Measurements from ENCODE around the gene CFAP57. TPM values are rescaled to one million over a fixed set of nuclear protein-coding genes. Genes with fewer than 3 reads are reported as not detected.

CFAP57 gene
- total RNA-seq, 4 donors from 2014 or later = 0.40 to 5.6 (median 1.8) TPM

DNA sequence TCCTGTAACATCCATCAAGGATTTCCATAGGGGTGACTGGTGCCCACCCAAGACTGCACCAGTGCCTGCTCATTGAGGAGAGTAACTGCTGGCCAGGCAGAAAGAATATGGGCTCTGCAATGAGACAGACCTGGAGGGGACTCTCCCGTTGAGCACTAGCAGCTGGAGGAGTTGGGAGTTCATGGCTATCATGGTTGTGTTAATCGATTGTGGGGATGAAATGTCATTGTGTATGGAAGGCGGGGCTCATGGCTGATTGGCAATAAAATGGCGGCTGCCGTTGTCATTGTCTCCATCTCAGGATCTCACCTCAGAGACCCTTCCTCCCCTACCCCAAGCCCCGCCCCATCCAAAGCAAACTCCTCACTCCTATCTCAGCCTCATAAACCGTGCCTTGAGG, 101.6 kb downstream of the CFAP57 start:
- Histone ChIP-seq H3K4me1 (no peaks in the 10 kb centered on the region), H3K9me3 (no peaks in the 10 kb centered on the region), H3K27ac (no peak overlapping the region), H3K36me3 (no peaks in the 10 kb centered on the region), H3K27me3 (no peaks in the 10 kb centered on the region), H3K4me3 (no peak overlapping the region)
- intact Hi-C loops (cut with DNase I; ENCODE audit: low total_unique reads) = no loop called here
- no peak for TF ChIP-seq POLR2A (IDR thresholded peaks at IDR 0.05)
- TF ChIP-seq, protein P1, sequence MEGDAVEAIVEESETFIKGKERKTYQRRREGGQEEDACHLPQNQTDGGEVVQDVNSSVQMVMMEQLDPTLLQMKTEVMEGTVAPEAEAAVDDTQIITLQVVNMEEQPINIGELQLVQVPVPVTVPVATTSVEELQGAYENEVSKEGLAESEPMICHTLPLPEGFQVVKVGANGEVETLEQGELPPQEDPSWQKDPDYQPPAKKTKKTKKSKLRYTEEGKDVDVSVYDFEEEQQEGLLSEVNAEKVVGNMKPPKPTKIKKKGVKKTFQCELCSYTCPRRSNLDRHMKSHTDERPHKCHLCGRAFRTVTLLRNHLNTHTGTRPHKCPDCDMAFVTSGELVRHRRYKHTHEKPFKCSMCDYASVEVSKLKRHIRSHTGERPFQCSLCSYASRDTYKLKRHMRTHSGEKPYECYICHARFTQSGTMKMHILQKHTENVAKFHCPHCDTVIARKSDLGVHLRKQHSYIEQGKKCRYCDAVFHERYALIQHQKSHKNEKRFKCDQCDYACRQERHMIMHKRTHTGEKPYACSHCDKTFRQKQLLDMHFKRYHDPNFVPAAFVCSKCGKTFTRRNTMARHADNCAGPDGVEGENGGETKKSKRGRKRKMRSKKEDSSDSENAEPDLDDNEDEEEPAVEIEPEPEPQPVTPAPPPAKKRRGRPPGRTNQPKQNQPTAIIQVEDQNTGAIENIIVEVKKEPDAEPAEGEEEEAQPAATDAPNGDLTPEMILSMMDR (IDR thresholded peaks at IDR 0.05) = no peak
- no peak for DNase-seq

DNA sequence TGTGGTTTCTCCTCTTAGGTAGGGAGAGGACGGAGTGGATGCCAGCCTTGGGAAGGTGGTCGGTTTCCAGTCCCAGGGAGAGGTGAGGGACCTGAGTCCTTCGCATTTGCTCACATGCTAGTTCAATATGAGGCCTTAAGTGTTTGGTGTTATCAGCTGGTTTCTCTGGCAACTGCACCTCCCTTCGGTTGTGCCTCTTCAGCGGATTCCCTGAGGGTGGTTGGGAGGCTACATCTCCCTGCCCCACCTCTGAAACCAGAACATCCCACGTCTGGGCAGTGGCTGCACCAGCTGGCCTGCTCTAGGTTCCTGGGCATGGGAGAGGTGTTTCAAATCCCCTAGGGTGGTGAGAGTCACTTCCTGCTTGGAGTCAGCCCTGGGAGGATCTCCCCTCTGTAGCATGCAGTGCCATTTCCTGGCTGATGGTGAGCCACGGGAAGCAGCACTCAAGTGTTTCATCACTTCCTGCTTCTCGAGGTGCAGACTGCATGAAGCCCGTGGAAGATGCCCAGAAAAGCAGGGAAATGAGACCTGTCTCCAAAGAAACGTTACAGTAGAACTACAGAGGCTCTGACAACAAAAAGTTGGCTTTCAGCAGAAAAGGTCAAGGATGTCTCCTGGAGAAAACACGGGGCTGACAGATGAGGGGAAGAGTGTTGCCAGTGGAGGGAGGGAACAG, 102.1 kb downstream of the CFAP57 start:
- peak in 1 of 2 donors; percentile 22 for DNase-seq
- TF ChIP-seq, protein P1 (IDR thresholded peaks at IDR 0.05) = no peak
- TF ChIP-seq POLR2A (IDR thresholded peaks at IDR 0.05) = no peak
- intact Hi-C loops (cut with DNase I; ENCODE audit: low total_unique reads) = no loop called here
- no peak overlapping the region for H3K27ac ChIP-seq
- no peak overlapping the region for H3K4me3 ChIP-seq
- no peaks in the 10 kb centered on the region for H3K36me3 ChIP-seq
- no peaks in the 10 kb centered on the region for H3K27me3 ChIP-seq
- no peaks in the 10 kb centered on the region for H3K9me3 ChIP-seq
- H3K4me1 ChIP-seq = no peaks in the 10 kb centered on the region

DNA sequence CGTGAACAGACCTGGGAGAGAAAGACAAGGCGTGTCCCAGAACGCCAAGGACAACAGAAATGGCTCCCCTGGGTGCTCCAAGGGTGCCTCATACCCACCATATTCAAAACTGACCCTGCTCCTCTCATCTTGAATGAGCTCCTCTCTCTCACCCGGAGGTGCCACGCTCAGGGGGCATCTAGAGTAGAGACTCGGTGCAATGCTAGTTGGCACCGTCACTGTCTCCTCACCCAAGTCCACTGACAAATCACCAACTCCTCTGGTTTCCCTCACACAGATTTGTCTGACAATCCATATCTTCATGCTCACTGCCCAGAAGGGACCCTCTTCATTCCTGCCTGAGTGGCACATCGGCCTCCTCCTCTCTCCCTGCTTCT, 102.7 kb downstream of the CFAP57 start:
- Histone ChIP-seq H3K4me3 (no peak overlapping the region), H3K36me3 (no peaks in the 10 kb centered on the region), H3K4me1 (no peaks in the 10 kb centered on the region), H3K9me3 (no peaks in the 10 kb centered on the region), H3K27ac (no peak overlapping the region), H3K27me3 (no peaks in the 10 kb centered on the region)
- intact Hi-C loops (cut with DNase I; ENCODE audit: low total_unique reads) = no loop called here
- no peak for DNase-seq
- TF ChIP-seq, protein P1 (IDR thresholded peaks at IDR 0.05) = no peak
- no peak for TF ChIP-seq POLR2A (IDR thresholded peaks at IDR 0.05)

DNA sequence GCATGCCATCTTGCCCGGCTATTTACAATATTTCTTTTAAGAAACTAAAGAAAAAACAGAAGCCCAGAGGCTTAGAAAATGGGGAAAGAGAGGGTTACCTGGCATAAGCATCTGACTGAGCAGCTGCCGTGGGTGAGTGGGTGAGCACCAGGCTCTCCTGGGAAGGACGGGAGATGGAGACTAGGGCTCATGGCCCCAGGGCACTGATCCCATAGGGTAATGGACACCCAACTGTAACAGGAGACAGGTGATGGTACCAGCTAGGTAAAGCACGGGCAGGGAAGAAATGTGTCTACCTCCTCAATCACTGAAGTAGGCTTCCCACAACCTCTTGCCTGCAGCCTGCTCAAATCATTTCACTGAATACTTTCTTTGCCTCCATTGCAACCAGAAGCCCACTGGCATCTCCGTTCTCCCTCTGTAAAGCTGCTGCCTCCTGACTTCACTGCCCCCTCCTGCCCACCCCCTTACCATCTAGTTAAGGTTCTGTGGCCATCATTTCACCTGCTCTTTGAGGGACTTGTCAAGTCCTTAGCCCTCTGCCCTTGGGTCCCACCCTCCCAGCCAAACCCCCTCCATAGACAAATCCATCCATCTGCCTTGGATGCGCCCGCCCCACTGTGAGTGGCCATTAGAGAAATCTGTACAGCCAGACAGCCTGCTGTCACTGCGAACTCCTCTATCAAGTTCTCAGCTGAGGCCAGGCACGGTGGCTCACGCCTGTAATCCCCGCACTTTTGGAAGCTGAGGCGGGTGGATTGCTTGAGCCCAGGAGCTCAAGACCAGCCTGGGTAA, 103.9 kb downstream of the CFAP57 start:
- intact Hi-C loops (cut with DNase I; ENCODE audit: low total_unique reads) = no loop called here
- Histone ChIP-seq H3K4me3 (no peak overlapping the region), H3K4me1 (no peaks in the 10 kb centered on the region), H3K27me3 (no peaks in the 10 kb centered on the region), H3K36me3 (no peaks in the 10 kb centered on the region), H3K9me3 (no peaks in the 10 kb centered on the region), H3K27ac (no peak overlapping the region)
- peak in 1 of 2 donors; percentile 3 for DNase-seq
- TF ChIP-seq, protein P1 (IDR thresholded peaks at IDR 0.05) = no peak
- TF ChIP-seq POLR2A (IDR thresholded peaks at IDR 0.05) = no peak

DNA sequence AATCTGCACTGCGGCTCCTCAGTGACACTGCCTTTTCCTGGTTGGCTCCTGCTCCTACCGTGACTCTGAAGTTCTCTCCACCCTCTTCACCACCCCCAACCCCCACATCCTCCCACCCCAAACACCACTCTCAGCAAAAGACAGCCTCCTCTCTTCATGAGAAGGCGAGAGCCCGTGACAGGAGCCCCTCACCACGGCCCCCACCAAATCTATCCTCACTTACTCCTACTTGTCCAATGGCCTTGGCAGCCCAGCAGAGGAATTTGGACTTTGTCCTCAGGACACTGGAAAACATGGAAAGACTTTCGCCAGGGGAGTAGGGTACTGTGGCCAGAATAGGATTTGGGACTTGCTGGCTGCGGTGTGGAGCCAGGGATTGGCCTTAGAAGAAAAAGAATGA, 104.5 kb downstream of the CFAP57 start:
- no peaks in the 10 kb centered on the region for H3K36me3 ChIP-seq
- H3K4me1 ChIP-seq = no peaks in the 10 kb centered on the region
- no peak overlapping the region for H3K27ac ChIP-seq
- TF ChIP-seq, protein P1 (IDR thresholded peaks at IDR 0.05) = no peak
- TF ChIP-seq POLR2A (IDR thresholded peaks at IDR 0.05) = no peak
- no peak overlapping the region for H3K4me3 ChIP-seq
- no peaks in the 10 kb centered on the region for H3K9me3 ChIP-seq
- peak in 1 of 2 donors; percentile 7 for DNase-seq
- intact Hi-C loops (cut with DNase I; ENCODE audit: low total_unique reads) = no loop called here
- no peaks in the 10 kb centered on the region for H3K27me3 ChIP-seq

All from uterus (tissue), 4 donors.